Transverse colon (tissue), 4 donors: ENCODE data around the gene RIOK3. TPM values are rescaled to one million over a fixed set of nuclear protein-coding genes. Genes with fewer than 3 reads are reported as not detected.

Source experiments
- DNase-seq: peaks from one replicate; pipeline ENCODE4 v3.0.0-alpha.2; 2019
- H3K27ac ChIP-seq, 4 donors: fragments of 200-600 bp; sonication (generic); 2 replicates each; pipeline ENCODE4 v1.5.1; 2016 to 2018; ENCODE audit warnings: inconsistent platforms in 4 of 4
- H3K27me3 ChIP-seq: fragments of 200-600 bp; sonication (generic); 2 replicates; pipeline ENCODE4 v1.5.1; 2017; ENCODE audit warnings: inconsistent platforms
- H3K36me3 ChIP-seq, 4 donors: fragments of 200-600 bp; sonication (generic); 2 replicates each; pipeline ENCODE4 v1.5.1; 2017 to 2019; ENCODE audit warnings: inconsistent platforms in 4 of 4
- H3K4me1 ChIP-seq, 4 donors: fragments of 200-600 bp; sonication (generic); 2 replicates each; pipeline ENCODE4 v1.5.1; 2017 to 2020; ENCODE audit warnings: inconsistent platforms in 4 of 4
- H3K4me3 ChIP-seq, 4 donors: fragments of 200-600 bp; sonication (generic); 1 replicate in 1 of 4; 2 replicates in 3 of 4; pipeline versions ENCODE4 v1.5.1 to v1.6.1; 2017 to 2019; ENCODE audit warnings: inconsistent platforms in 4 of 4
- H3K9me3 ChIP-seq, 2 donors: fragments of 200-600 bp; sonication (generic); 2 replicates each; pipeline ENCODE4 v1.5.1; 2017 to 2019; ENCODE audit warnings: inconsistent platforms in 2 of 2
- CTCF ChIP-seq, 5 experiments: fragments of 200-600 bp in 3 of 5; fragments of 450-650 bp in 2 of 5; sonication (generic) in 3 of 5; IDR thresholded peaks; 1 replicate in 2 of 5; 2 replicates in 3 of 5; pipeline ENCODE4 v1.5.1; 2016 to 2017; ENCODE audit warnings: antibody characterized with exemption in 5 of 5, inconsistent platforms in 3 of 5, mild to moderate bottlenecking in 2 of 5, moderate library complexity in 1 of 5
- EP300 ChIP-seq: sonication (generic); formaldehyde crosslinking; IDR thresholded peaks from one replicate; pipeline ENCODE4 v1.6.1; 2017; ENCODE audit warnings: antibody characterized with exemption, low read depth
- POLR2A ChIP-seq: fragments of 450-650 bp; IDR thresholded peaks from one replicate; pipeline ENCODE4 v1.6.1; 2016; ENCODE audit warnings: antibody characterized with exemption, mild to moderate bottlenecking, moderate library complexity
- POLR2AphosphoS5 ChIP-seq, 3 donors: sonication (generic); formaldehyde crosslinking; IDR thresholded peaks; one replicate each; pipeline ENCODE4 v1.6.1; 2016; ENCODE audit warnings: antibody characterized with exemption in 3 of 3
- WGBS, 2 donors: methylation state at CpG; one replicate each; pipeline ENCODE4 v1.1.5; 2018; ENCODE audit warnings: low coverage in 1 of 2; 5-methylcytosine and 5-hydroxymethylcytosine counted together
- in situ Hi-C, 4 donors: fragments of 200-750 bp; cut with MboI; loops; one replicate each; pipeline versions ENCODE4 v1.15.0 to v1.15.1; 2017; ENCODE audit warnings: low sequenced_read_pairs in 3 of 4, low pct_ligation_motif_present in 1 of 4, low pct_unique_long_range_greater_than_20kb in 1 of 4
- intact Hi-C: fragments of 100-400 bp; cut with DNase I; formaldehyde crosslinking; loops from one replicate; pipeline ENCODE4 v1.15.1; 2023; ENCODE audit warnings: low total_unique reads
- total RNA-seq, 4 donors: library from RNA; depleted of rRNA; stranded (reverse); fragments of >200 nt; gene quantifications; one replicate each; pipeline ENCODE4 v1.1.0, GENCODE V29; 2016

The RIOK3 gene
- total RNA-seq, 4 donors from 2014 or later, result 33.0 to 182 (median 152) TPM

GRCh38 chr18:23498877-23499276 lies 45.8 kb downstream of the RIOK3 start:
- in situ Hi-C loops, result no loop called here
- peak; percentile 72 for DNase-seq
- H3K9me3 ChIP-seq, result no peaks in the 10 kb centered on the region
- no peak overlapping the region for H3K4me3 ChIP-seq
- H3K27ac ChIP-seq, result no peak overlapping the region
- peaks cover under 1 to 17% (median 7%) of the 10 kb centered on the region in 4 donors for H3K4me1 ChIP-seq
- H3K27me3 ChIP-seq, result no peaks in the 10 kb centered on the region
- TF ChIP-seq POLR2A (no peak), EP300 (no peak), CTCF (IDR thresholded peaks at IDR 0.05) (peak; percentile 62 to 84 (median 73)), POLR2AphosphoS5 (IDR thresholded peaks at IDR 0.05) (no peak)
- 25 to 27% methylated on average over 2 to 5 of the region's 5 CpGs for WGBS, 2 donors
- no peaks in the 10 kb centered on the region for H3K36me3 ChIP-seq
- intact Hi-C loops, result no loop called here

GRCh38 chr18:23499291-23499781 lies 46.2 kb downstream of the RIOK3 start:
- 64% methylated on average over 11 of the region's 11 CpGs; no CpG with 5 or more reads in 1 of the 2 donors for WGBS, 2 donors
- no peak overlapping the region for H3K27ac ChIP-seq

GRCh38 chr18:23501626-23502025 lies 48.5 kb downstream of the RIOK3 start:
- H3K4me1 ChIP-seq, result peaks cover 5 to 37% (median 22%) of the 10 kb centered on the region in 4 donors
- TF ChIP-seq EP300, result no peak
- TF ChIP-seq POLR2A, result no peak
- no peak for TF ChIP-seq POLR2AphosphoS5 (IDR thresholded peaks at IDR 0.05)
- no peak for TF ChIP-seq CTCF (IDR thresholded peaks at IDR 0.05)
- H3K27ac ChIP-seq, result no peak overlapping the region
- H3K4me3 ChIP-seq, result no peak overlapping the region
- H3K27me3 ChIP-seq, result no peaks in the 10 kb centered on the region
- intact Hi-C loops (loop anchor here (5.0 kb wide), 1 partner anchor 86 kb away; the partner anchor contains the start of gene NPC1), in situ Hi-C loops (no loop called here)
- WGBS, 2 donors, result 86 to 88% methylated on average over 6 of the region's 6 CpGs
- DNase-seq, result no peak
- H3K36me3 ChIP-seq, result no peaks in the 10 kb centered on the region
- H3K9me3 ChIP-seq, result no peaks in the 10 kb centered on the region

More at GRCh38 chr18:23499291-23499781, 46.2 kb downstream of the RIOK3 start:
- DNase-seq, result no peak
- intact Hi-C loops (no loop called here), in situ Hi-C loops (no loop called here)
- H3K36me3 ChIP-seq, result no peaks in the 10 kb centered on the region
- H3K4me3 ChIP-seq, result no peak overlapping the region
- H3K27me3 ChIP-seq, result no peaks in the 10 kb centered on the region
- TF ChIP-seq CTCF (IDR thresholded peaks at IDR 0.05), result no peak
- no peak for TF ChIP-seq POLR2AphosphoS5 (IDR thresholded peaks at IDR 0.05)
- no peak for TF ChIP-seq EP300
- no peak for TF ChIP-seq POLR2A
- no peaks in the 10 kb centered on the region for H3K9me3 ChIP-seq
- peaks cover 5 to 21% (median 9%) of the 10 kb centered on the region in 4 donors for H3K4me1 ChIP-seq

- intact Hi-C loops, result loop anchor here (5.0 kb wide), 1 partner anchor 85 kb away; the partner anchor contains the start of gene NPC1
- in situ Hi-C loops, result no loop called here
- no peaks in the 10 kb centered on the region for H3K9me3 ChIP-seq
- H3K4me1 ChIP-seq, result peaks cover 5 to 37% (median 22%) of the 10 kb centered on the region in 4 donors
- 8 to 18% methylated on average over 6 of the region's 6 CpGs for WGBS, 2 donors
- H3K27me3 ChIP-seq, result no peaks in the 10 kb centered on the region
- H3K36me3 ChIP-seq, result peaks cover 0 to 8% (median 0%) of the 10 kb centered on the region in 4 donors
- H3K4me3 ChIP-seq, result peak overlapping the region; percentile 66 to 99 (median 90)
- DNase-seq, result peak; percentile 28
- TF ChIP-seq POLR2AphosphoS5 (IDR thresholded peaks at IDR 0.05), result no peak
- TF ChIP-seq CTCF (IDR thresholded peaks at IDR 0.05), result peak in 1 of 5 experiments; percentile 10
- H3K27ac ChIP-seq, result peak overlapping the region; percentile 88 to 97 (median 93)
These were observed 49.5 kb downstream of the RIOK3 start for GRCh38 chr18:23502516-23503037.
